Left ventricle myocardium superior (tissue), 1 donor: ENCODE results near the gene SPAG16. TPM values are rescaled to one million over a fixed set of nuclear protein-coding genes. Genes with fewer than 3 reads are reported as not detected.
"Not testable (repeated sequence)": the region's sequence is repeated elsewhere in the genome, so short reads cannot be mapped to it uniquely, and the experiment has no call there.

Experiments
- ATAC-seq: fragments of 200-7000 bp; cut with Tn5 transposase; one replicate; pipeline ENCODE4 v1.9.1; 2020; ENCODE audit warnings: mild to moderate bottlenecking, moderate library complexity
- DNase-seq: peaks from one replicate; pipeline ENCODE4 v3.0.0-alpha.2; 2020
- intact Hi-C: fragments of 100-400 bp; cut with micrococcal nuclease; formaldehyde crosslinking; loops from one replicate; pipeline ENCODE4 v1.11.0; 2022
- total RNA-seq: library from RNA; stranded (reverse); fragmentation: NEBNext Ultra II Directional; extraction: Animal tissue kit (Norgen Biotek cat#: 25700); gene quantifications from one replicate; pipeline ENCODE4 v1.2.1, GENCODE V29; 2021
- donor health status: DM: no; HTN: yes; CAD: no; lungs with severe emphysema.

SPAG16 gene
- total RNA-seq, 1 donor from 2014 or later = 18.7 TPM

DNA sequence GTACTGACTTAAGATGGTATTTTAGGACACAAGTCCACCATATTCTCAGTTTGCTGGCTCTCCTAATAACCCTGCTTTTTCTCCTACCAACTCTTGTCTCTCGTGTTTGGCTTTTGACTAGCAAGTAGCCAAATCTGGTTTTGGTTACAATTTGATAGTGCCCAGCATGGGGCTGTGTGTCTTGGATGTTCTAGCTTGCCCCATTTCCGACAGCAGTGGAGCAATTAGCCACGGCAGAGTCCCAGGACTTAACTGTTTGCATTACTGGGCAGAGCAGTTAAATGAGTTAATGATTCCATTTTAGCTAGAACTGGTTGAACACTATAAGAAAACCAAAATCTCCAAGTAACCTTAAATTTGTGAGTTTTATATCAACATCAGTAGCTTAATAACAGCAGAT is 18.6 kb upstream of the SPAG16 start:
- intact Hi-C loops = no loop called here
- ATAC-seq (no peak), DNase-seq (no peak)

DNA sequence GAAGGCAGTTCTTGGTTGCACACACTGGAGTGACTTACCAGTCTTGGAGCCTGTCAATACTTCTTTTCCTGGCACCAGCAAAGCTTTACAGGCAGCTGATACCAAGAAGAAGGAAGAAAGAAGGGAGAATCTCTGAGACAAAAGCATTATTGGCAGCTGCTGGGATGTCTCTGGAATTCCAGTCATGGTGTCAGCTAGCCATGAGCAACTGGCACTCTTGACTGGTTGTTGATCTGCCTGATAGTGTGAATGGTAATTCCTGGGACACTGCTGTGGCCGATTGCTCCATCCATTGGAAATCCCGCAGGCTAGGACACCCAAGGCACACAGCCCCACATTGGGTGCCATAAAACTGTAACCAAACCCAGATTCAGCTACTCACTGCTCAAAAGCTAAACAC is 17.8 kb upstream of the SPAG16 start:
- ATAC-seq = no peak
- DNase-seq = no peak
- intact Hi-C loops = no loop called here

GRCh38 chr2:213271947-213272346 is 12.3 kb upstream of the SPAG16 start:
- no peak for DNase-seq
- intact Hi-C loops = no loop called here
- ATAC-seq = no peak

GRCh38 chr2:213274143-213274542 is 10.1 kb upstream of the SPAG16 start:
- ATAC-seq (no peak), DNase-seq (no peak)
- intact Hi-C loops = no loop called here

- intact Hi-C loops = no loop called here
- no peak for ATAC-seq
Observed at GRCh38 chr2:213275265-213275664, 9.0 kb upstream of the SPAG16 start.

DNA sequence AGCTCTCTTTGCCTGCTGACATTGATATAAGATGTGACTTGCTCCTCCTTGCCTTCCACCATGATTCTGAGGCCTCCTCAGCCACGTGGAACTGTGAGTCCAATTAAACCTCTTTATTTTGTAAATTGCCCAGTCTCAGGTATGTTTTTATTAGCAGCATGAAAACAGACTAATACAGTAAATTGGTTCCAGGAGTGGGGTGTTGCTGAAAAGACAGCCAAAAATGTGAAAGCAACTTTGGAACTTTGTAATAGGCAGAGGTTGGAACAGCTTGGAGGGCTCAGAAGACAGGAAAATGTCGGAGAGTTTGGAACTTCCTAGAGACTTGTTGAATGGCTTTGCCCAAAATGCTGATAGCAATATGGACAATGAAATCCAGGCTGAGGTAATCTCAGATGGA is 7.1 kb upstream of the SPAG16 start:
- intact Hi-C loops, ATAC-seq: not testable (repeated sequence)

More at GRCh38 chr2:213275265-213275664, 9.0 kb upstream of the SPAG16 start:
- DNase-seq = no peak

DNA sequence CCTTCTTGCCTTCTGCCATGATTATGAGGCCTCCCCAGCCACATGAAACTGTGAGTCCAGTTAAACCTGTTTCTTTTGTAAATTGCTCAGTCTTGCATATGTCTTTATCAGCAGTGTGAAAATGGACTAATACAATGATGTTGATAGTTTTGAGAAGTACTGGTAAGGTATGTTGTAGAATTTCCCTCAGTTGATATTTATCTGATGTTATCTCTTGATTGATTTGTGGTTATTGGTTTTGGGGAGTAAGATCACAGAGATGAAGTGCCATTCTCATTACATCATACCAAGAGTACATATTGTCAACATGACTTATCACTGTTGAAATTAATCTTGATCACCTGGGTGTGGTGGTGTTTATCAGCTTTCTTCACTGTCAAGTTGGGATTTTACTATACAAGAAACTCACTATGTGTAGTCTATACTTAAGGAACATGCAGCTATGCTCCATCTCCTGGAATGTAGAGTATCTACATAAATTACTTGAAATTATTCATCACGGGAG is 5.1 kb upstream of the SPAG16 start:
- ATAC-seq (no peak), DNase-seq (no peak)
- intact Hi-C loops = no loop called here

More for the DNA sequence above, 7.1 kb upstream of the SPAG16 start:
- not testable (repeated sequence) for DNase-seq

GRCh38 chr2:213279971-213280370 is 4.3 kb upstream of the SPAG16 start:
- ATAC-seq (no peak), DNase-seq (no peak)
- intact Hi-C loops = no loop called here

- DNase-seq (no peak), ATAC-seq (no peak)
- intact Hi-C loops = no loop called here
Observed at GRCh38 chr2:213281156-213281555, 3.1 kb upstream of the SPAG16 start.

GRCh38 chr2:213285404-213285803 is 1.1 kb downstream of the SPAG16 start:
- DNase-seq (no peak), ATAC-seq (no peak)
- intact Hi-C loops = no loop called here

- ATAC-seq (no peak), DNase-seq (no peak)
- intact Hi-C loops = no loop called here
Observed at GRCh38 chr2:213286161-213286560, 1.9 kb downstream of the SPAG16 start.

DNA sequence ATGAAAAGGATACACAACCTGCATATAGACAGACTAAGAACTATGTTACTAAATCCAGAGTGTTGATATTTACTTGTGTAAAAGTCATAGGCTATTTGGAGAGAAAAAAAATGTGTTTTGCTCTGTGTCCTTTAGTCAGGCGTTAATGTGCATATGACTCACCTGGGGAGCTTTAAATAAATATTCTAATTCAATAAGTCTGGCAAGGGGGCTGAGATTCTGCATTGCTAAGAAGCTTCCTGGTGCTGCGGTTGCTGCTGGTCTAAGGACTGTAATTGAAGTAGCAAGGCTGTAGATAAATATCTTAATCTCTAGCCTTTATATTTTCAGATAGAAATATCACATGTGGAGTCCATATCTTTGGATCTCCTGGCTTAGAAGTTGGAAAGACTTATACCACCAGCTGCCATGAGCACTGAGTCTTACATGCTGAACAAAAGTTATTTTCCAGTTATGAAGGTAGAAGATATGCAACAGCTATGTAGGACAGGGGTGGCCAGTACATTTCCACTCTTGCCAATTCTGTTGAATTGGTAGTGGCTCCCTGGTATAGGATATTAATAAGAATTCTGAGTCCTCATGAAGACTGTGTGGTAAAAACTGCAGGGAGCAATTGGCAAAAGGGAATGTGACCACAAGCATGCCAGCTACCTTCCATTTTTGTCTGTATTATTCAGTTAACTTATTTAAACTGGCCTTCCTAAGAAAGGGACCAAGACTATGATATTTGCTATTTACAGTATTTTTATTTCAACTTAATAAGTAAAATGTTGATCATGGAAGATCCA is 4.8 kb downstream of the SPAG16 start:
- ATAC-seq = no peak

GRCh38 chr2:213290501-213290900 is 6.2 kb downstream of the SPAG16 start:
- no peak for ATAC-seq
- no peak for DNase-seq
- intact Hi-C loops = no loop called here

More for the DNA sequence above, 4.8 kb downstream of the SPAG16 start:
- intact Hi-C loops = no loop called here
- no peak for DNase-seq

DNA sequence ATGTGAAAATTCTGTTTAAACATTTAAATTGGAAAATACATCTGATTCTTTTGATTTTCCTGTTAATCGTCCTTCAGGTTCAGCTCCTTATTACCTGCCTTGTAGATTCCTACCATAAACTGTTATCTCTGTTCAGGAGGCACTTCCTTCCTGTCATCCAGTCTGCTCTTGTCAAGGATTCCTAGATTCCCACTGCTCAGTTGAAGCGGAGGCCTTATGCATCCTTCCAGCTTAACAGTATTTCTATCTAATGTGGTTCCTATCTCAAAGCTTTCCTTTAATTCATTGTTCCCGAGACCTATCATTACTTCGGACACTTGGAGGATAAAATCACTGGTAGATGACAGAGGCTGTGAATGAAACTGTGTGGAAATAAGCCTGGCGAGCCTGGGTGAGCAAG is 12.0 kb downstream of the SPAG16 start:
- DNase-seq = no peak
- intact Hi-C loops = no loop called here
- no peak for ATAC-seq

DNA sequence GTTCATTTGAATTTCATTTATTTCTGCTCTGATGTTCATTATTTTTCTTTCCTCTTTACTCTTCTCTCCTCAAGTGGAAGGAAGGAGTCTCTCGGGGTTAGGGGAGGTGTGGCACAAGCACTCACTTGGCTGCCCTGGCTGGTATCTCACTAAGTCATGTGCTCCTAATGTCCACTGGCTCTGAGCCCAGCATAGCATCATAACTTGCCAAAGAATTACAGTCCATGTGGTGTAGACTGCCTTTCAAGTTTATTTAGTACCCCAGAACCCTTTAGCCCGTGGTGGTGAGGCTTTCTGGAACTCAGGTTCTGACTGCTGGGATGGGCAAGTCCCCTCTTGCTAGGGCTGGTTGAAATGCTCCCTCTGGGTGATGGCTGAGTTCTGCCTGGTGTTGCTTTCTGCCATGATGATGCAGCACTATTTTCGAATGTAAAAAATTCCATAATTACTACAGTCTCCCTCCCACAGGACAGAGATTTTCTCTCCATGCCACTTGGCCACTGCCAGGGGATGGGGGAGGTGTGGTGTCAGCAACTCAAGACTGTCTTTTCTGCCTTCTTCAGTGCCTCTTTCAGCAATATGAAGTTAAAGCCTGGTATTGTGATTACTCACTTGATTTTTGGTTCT is 22.2 kb downstream of the SPAG16 start:
- intact Hi-C loops = no loop called here
- ATAC-seq (peak; percentile 92), DNase-seq (peak; percentile 37)

DNA sequence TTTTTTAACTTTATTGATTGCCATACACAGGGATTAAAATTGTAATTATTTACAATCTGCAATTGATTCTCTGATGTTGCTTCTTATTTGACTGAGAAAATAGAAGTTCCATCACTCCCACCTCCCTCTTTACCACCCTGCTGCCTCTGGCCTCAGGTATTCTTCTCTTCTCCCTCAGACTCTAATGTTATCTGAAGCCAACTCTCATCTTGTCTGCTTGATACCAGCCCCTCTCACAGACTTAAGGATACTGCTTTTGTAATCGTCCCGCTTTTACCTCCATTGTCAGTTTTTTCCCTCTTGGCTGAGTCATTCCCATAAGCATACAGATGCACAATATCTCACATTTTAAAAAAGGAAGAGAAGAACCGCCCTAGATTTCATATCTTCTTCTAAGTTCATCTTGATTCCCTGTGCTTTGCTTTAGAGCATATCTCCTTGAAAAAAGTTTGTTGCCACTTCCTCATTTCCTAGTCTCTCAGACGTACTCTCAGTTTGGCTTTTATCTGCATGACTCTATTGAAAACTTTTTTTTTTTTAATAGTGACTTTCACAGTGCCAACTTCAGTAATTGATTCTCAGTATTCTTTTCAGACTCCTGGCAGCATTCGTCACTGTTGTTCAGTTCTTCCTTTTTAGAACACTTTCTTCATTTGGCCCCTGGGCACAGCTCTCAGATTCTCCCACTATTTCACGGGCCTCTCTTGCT is 31.1 kb downstream of the SPAG16 start:
- DNase-seq (no peak), ATAC-seq (no peak)
- intact Hi-C loops = no loop called here

DNA sequence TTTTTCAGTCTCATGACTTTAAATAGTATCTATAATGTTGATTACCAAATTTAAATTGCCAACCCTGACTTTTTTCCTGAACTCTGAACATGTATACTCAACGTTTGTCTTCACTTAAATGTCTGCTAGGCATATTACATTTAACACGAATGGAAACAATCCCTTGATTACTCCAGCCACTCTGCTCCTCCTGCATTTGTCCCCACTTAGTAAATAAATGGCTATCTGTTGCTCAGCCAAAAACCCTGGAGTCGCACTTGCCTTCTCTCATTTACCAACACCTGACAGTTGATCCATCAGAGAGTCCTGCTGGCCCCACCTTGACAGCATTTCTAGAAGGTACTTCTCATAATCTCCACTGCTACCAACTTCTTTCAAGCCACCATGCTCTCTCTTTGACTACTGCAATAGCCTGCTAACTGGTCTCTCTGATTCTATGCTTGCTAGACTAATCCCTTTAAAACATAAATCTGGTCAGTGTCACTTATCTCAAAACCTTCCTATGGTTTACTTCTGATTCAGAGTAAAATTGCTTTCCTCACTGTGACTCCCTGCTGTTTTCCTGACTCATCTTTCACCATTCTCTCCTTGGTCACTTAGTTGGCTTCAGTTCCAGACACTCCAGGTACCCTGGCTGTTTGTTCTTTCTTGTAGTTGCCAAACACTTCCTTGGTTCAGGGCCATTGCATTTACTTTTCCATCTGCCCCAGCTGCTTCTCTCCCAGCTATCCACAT is 31.9 kb downstream of the SPAG16 start:
- intact Hi-C loops = no loop called here
- ATAC-seq = no peak

GRCh38 chr2:213317929-213318328 is 33.7 kb downstream of the SPAG16 start:
- intact Hi-C loops = no loop called here
- DNase-seq = no peak
- ATAC-seq = no peak

More for the DNA sequence above, 31.9 kb downstream of the SPAG16 start:
- no peak for DNase-seq

- intact Hi-C loops = no loop called here
- ATAC-seq = no peak
- no peak for DNase-seq
Observed at GRCh38 chr2:213320604-213321003, 36.3 kb downstream of the SPAG16 start.
